NCI-H774 (cell line): ENCODE data around the gene ASCL1.

Experiments used
- DNase-seq: peaks from one replicate; lab custom pipeline; 2025; lab: John Stamatoyannopoulos, UW

Gene ASCL1

DNA sequence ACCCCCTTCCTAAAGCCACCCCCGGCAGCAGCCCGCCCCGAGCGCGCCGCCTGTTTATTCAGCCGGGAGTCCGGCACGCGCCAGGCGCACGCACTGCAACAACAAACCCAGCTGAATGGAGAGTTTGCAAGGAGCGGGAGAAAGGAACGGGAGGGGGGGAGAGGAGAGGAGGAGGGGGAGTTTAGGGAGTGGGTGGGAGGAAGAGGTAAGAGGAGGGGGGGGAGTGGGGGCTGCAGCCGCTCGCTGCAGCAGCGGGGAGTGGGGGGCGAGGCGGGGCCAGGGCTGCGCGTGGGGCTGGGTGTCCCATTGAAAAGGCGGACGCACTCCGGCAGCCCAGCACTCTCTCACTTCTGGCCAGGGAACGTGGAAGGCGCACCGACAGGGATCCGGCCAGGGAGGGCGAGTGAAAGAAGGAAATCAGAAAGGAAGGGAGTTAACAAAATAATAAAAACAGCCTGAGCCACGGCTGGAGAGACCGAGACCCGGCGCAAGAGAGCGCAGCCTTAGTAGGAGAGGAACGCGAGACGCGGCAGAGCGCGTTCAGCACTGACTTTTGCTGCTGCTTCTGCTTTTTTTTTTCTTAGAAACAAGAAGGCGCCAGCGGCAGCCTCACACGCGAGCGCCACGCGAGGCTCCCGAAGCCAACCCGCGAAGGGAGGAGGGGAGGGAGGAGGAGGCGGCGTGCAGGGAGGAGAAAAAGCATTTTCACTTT, at the start of gene ASCL1:
Gene ASCL1, plus strand, starts transcription at position 336 of the 712 bp plus-strand sequence. CDS start 571 bp downstream, outside the sequence.
- DNase-seq = peak; percentile 100

DNA sequence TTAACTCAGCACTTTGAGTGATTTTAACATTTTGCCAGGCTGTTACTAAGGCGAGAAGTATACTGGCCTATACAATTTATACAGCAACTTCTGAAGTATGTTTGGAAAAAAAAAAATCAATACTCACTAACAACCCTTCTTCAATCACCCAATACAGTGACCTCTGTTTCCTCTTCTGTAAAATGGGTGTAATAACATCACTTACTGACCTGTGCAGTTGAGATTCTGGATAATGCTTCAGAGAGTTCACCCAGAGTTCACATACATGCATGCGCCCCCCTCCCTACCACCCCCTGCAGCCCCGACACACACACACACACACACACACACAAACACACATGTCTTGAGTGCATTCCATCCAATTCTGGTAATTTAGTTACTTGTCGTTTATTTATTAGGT, 49.6 kb upstream of the ASCL1 start:
- no peak for DNase-seq

DNA sequence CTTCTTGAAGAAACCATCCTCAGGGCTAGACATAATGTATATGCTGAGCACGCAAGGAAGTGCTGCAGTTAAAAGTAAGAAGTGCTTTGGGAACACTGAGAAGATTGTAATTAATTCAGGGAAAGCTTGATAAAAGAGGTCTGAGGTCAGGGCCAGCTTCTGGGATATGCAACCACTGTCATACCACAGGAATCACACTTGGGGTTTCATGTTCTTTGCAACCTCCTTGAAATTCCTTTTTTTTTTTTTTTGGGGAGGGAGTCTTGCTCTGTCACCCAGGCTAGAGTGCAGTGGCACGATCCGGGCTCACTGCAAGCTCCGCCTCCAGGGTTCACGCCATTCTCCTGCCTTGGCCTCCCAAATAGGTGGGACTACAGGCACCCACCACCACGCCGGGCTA, 47.3 kb upstream of the ASCL1 start:
- DNase-seq = no peak

DNA sequence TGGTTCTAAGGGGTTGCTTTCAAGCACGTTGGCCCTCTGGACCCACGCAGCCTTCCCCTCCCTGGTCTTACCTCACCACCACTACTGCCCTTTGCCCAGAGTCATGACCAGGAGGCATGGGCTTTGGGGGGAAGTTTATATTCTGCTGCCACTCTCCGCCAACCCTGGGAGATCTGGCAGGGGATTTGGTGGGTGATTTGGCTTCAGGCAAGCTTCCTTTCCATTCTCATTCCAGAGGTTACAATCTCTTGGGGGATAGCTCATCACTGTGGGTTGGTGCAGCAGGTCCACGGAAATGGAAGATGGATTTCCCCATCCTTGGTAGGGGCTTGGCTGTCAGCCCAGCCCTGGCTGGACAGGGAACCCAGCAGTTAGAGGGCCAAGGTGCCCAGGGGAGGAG, 46.7 kb upstream of the ASCL1 start:
- no peak for DNase-seq

DNA sequence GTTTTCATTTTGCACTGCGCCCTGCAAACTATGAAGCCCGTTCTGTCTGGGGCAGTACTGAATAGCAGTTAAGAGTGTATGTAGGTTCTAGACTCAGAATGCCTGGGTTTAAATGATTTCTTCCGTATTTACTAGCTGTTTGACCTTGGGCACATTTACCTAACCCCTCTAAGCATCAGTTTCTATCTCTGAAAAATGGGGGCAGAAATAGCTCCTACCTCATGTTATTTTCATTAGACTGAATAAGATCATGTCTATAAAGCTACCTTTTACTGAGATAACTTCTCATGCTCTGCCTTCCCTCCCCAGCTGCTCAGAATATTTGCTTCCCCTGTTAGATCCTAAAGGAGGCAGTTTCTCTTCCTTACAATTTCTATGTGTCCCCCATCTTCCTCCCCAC, 46.2 kb upstream of the ASCL1 start:
- no peak for DNase-seq

DNA sequence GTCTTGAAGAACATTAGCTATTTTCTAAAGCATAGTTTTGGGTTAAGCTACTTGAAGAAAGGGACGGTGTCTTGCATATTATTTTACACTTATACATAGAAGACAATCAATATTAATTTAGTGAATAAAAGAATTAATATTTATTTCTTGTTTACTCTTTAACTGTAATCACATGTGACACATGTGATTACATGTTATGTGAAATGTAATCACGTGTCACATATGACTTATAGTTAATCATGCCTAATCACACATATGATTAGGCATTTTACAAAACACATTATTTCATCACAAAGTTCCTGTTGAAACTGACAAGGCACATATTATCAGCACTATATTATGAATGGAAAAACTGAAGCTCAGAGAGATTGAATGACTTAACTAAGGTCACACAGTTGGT, 45.2 kb upstream of the ASCL1 start:
- DNase-seq = no peak

DNA sequence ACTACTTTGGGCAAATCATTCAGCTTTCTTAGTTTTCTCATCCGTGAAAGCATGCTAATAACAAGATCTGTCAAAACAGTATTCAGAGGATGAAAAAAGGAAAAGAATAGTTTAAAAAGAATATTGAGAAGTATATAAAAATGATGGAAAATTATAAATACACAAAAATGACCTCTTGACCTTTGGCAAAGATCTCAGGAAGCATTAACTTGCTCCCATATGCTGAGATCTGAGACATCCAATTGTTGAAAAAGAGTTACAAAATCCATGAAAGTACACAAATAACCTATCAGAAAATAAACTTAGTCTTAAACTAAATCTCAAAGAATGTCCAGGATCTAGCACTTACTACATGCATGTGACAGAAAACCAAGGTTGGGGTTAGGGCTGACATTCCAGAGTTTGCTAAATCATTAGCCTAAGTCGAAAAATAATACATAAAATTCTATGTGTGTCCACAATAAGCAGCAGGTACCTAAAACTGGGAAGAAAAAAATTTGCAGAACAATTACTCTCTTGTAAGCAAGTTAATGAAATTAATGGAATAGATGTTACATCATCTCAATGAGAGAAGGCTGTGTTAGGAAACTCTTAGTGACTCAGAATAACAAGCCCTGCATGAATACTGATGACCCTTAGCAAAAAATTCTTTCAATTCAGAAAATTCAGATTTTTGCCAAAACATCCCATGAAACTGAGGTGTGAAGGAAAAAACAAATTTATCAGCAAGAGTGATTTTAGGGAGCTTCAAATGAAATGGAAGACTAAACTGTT, 43.8 kb upstream of the ASCL1 start:
- no peak for DNase-seq

DNA sequence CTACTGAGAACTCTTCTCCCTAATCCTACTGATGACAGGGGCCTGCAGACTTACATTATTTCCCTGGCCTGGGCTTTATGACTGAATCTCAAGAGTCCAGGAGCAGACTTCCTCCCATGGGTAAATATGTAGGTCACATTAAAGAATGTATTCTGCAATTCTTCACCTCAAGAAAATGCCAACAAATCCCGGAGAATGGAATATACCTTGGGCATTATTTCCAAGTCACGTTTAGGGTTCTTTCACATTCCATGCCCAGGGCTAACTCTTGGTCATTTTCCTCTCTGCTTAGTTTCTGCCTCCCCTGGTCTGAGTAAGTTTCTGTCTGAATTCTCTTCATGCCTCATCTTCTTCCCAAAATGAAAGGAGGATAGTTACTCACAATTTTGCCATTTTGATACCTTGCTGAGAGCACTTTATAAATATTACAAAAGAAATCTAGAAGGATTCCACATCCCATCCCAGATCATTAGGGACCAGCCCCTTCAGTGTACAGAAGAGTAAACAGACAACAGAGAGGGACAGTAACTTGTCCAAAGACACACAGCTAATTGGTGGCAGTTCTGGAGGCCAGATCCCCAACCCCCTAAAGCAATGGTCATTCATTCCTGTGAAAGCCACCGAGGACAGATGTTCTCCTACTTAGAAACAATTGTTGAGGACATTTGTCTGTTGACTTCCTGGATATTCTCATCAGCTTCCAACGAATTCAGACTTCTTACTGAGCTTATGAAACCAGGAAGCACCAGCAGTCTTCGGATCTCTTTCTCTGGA, 41.0 kb upstream of the ASCL1 start:
- no peak for DNase-seq

DNA sequence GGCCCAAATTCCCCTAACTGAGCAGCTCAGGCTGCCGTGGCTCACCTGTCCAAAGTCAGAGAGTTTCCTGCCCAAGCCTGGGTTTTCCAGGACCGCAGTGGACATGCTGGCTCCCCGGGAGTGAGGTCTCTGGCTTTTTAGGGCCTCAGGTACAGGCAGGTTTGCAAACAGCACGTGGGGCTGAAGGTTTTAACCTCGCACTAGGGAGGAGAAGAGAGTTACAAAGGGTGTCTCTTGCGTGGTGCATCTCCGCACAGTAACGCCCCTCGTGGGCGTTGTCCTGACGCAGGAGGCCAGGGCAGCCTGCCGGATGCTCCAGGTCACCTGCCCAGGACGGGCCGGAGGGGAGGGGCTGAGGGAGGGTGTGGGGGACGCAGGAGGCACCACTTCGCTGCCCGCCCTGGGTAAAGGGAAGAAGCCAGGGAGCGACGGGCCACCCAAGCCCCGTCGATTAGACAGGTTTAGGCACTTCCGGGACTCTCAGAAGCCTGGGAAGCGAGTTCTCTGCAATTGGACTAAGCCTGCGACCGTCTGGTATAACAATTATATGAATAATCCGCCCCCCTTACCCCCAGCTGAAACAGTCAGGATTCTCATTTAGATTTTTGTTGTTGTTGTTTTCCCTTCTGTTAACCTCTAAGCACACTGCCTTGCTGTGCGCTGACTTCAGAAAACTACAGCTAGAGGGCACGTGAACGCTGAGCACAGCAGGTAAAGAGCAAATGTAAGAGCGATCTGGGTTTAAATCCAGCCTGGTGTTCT, 40.3 kb upstream of the ASCL1 start, which contains the start of gene PAH:
Gene PAH, minus strand, starts transcription at position 219 of the 762 bp plus-strand sequence. Its CDS starts 114 bp downstream, at position 105.
- DNase-seq = peak; percentile 79

DNA sequence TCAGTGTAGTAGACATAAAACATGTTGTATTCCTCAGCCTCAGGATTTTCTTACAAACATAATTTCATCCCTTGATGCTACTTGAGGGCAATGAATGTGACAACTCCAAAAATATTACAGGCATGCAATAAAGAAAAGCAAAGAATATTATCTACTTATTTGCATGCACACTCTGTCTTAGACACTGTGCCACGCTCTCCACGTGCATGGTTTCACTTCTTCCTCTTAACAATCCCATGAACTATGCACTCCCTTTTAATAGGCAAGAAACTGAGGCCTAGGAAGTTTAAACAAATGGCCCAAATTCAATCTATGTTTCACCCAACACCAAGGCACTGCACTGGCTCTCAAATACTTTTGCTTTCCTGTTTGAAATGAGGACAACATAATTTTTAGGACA, 38.6 kb upstream of the ASCL1 start:
- no peak for DNase-seq

DNA sequence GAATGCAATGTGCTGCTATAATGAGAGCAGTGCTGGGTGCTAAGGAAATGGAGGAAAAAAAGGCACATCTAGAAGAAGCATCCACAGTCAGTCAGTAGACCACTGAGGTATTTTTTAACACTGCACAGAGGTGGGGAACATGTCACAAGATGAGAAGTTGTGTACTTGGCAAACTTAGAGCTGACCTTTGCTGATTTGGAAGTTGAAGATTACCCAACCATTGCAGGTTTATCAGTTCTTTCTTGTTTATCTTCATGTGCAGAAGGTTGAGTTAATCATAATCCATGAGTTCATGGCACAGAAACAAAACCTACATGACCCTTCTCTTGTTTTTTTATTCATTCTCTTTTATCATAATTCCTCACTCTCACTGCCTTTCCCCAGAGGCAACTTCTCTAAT, 37.2 kb upstream of the ASCL1 start:
- DNase-seq = no peak

DNA sequence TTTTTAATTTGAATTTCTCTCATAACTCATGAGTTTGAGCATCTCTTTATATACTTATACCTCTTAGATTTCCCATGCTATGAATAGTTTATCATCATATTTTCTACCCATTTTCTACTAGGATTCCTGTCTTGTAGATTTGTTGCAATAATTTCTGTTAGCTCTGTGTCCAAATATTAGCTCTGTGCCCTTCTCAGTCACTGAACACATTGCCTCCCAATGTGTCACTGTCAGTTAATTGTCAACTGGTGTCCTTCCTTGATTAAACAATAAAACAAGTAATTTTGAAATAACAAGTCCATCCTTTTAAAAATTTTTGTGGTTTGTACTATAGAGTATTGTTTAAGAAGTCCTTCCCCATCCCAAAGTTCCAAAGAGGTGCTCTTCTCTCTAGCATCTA, 36.2 kb upstream of the ASCL1 start:
- DNase-seq = no peak

DNA sequence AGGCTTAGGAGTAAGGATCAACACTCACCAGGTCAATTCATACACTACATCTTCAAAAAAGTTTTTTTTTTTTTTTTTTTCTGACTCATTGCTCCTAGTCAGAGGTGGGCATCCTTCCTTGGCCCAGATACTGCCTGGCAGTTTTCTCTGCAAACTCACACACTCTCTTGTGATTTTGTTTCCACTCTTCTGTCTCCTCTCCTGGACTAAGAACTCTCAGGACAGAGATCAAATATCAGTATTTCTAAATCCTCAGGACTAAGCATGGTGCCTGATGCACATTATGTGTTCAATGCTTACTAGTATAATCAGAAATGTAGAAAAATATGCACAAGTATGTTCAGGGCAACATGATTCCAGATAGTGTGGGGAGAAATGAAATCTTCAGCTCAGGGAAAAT, 30.3 kb upstream of the ASCL1 start:
- no peak for DNase-seq

DNA sequence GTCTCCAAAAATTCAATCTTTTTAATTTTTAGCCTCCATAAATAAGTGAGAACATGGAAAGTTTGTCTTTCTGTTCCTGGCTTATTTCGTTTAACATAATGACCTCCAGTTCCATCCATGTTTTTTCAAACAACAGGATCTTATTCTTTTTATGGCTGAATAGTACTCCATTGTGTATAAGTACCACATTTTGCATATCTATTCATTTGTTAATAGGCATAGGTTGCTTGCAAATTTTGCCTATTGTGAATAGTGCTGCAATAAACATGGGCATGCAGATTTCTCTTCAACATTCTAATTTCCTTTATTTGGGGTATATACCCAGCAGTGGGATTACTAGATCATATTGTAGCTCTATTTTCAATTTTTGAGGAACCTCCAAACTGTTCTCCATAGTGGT, 24.3 kb upstream of the ASCL1 start:
- DNase-seq = no peak

DNA sequence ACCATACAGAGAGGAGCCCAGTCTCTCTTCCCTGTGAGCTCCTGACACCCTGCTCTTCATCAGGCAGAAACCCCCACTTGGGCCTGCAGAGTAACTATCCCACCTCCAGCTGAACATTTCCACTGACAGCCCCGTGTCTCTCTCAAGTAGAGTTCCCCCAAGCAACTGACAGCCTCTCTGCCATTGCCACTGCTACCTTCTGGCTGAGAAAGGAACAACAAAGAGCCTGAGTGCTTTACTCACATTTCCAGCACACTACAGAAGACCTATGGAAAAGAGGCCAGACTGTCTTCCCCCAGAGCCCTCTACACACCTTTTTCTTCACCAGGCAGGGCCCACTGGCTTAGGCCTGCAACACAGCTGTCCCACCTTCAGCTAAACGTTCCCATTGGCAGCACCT, 18.4 kb upstream of the ASCL1 start:
- DNase-seq = no peak

DNA sequence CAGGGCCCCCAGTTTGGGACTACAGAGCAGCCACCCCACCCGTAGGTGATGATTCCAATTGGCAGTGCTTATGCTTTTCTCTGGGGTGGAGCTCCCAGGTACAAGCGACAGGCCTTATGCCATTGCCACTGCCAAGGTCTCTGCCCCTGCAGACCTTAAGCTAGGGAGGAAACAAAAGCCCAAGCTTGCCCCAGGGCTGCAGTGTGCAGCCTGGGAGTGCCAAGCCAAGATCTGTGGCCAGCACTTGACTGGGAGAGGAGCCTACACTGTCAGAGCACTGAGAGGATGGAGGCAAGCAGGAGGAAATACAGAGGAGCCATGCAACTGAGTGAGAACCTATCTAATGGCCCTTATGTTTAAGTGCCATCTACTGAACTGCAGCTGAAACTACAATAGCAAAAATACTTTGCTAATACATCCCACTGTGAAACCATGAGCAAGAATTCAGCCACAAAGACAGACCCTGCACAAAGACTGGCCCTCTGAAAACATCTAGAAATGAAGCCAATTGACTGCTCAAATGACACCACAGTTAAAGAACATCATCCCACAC, 17.7 kb upstream of the ASCL1 start:
- DNase-seq = no peak

DNA sequence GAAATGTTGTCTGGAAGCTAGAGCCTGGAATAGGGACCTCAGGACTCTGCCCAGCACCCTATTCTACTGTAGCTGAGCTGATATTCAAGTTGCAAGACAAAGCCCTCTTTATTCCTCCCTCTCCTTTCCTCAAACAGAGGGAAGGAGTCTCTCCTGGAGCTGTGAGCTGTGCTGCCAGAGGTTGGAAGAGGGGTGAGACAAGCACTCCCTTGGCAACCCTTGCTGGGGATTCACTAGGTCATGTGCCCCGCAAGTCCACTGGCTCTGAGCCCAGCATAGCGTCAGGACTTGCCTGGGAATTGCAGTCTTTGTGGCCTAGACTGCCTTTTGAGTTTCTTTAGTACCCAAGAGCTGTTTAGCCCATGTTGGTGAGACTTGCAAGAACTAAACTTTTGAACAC, 11.4 kb upstream of the ASCL1 start:
- DNase-seq = no peak

DNA sequence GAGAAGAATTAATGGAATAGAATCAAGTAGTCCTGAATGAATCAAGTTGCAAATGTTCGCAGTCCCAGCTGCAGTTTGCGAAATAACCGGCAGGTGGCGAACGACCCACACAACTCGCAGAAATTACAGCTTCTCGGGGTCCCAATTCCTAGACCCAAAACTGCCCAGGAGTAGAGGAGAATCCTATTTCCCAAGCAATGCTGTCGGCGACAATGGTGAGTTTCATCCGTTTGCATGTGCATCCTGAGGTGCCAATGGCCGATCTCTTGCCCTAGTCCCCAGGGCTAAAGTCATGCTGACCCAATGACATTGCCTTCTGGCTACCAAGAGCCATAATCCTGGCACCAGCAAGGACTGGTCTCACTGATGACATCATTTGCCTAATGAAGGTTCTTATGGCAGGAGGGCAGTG, 8.5 kb upstream of the ASCL1 start:
- DNase-seq = peak; percentile 90

DNA sequence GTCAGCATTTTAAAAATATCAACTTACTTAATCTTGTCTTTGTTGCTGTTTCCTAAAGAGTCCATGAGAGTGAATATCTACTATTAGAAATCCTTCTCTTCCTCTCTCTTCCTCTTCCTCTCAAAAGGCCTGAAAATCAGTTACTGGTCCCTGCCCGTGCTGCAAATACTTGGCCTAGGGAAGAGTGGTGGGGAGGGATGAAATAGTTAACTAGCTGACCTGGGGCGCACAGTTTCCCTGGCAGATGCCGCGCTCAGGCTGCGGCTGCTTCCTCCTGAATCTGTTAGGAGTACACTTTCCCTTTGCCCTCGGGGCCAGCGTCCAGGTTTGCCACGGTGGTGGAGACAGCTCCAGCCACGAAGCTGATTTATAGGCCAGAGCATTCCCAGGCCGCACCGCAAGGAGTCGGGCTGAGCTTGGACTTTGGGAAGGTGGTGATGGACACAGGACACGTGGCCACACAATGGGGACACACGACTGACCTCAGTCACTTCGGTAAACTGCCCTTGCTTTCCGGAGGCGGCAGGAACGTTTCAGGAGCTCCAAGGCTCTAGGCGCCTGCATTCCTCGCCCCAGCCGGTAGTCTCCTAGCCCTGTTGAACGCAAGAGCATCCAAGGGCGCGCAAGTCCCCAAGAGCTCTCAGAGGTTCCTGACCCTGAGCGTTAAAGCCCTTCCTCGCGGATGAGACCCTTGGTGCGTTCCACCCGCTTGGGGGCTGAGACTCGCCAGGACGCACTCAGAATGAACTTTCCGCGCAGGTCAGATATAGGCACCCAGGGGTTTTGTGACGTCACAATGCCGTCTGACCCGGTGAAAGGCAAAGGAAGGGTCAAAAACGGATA, 7.1 kb upstream of the ASCL1 start:
- DNase-seq = peak; percentile 92

DNA sequence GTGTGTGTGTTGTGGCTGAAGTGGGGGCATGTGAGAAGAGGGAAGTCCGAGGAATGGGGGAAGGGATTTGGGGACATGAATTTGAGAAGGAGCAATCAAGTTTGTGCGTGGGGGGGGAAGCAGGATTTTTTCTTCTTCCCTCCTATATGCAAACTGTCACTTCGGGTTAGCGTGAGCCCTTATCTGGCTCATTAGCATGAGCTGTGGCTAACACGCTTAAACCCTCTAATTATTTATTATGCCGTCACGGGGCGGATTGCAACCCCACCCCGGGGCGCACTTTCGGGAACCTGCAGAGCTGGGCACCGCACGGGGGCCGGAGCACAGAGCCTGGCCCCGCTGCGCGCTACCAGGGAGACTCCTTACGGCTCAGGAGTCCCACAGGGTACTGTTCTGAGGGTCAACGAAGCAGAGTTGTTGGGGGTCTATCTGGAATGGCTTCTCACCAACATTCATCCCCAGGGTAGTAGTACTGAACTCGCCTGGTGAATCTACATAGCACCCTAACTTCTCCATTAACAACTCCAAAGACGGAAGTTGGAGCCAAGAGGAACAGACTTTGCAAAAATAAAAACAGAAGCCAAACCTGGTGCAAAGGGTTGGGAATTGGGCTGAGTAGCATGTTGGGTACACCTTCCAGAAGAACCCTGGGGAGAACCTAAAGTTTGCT, 6.4 kb upstream of the ASCL1 start:
- DNase-seq = peak; percentile 83
